Measurements from ENCODE around the gene CIAO3.

Gene CIAO3

GRCh38 chr16:734208-734980 is 6.4 kb downstream of the CIAO3 start:
- DNase-seq, result no peak

GRCh38 chr16:733382-734207 is 7.2 kb downstream of the CIAO3 start:
- no peak for DNase-seq

GRCh38 chr16:732936-733335 is 7.9 kb downstream of the CIAO3 start:
- no peak for DNase-seq

DNA sequence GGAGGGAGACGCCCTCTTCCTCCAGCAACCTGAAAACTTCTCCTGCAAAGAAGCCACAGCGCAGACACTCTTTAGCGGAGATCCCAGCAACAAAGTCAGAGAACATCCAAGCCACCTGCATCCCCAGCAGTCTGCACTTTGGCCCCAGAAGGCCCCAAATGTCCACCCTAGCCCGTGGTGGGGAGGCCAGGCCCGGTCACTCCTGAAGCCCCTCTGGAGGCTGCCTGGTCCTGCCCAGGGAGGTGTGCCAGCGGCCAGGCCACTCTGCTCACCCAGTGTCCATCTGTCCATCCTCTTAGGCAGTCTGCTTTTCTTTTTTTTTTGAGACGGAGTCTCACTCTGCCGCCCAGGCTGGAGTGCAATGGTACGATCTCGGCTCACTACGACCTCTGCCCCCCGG is 8.5 kb downstream of the CIAO3 start:
- no peak for DNase-seq

- DNase-seq, result no peak
Measured at GRCh38 chr16:730666-731509, 9.9 kb downstream of the CIAO3 start.

GRCh38 chr16:729768-730665 is 10.8 kb downstream of the CIAO3 start:
- DNase-seq, result no peak

DNA sequence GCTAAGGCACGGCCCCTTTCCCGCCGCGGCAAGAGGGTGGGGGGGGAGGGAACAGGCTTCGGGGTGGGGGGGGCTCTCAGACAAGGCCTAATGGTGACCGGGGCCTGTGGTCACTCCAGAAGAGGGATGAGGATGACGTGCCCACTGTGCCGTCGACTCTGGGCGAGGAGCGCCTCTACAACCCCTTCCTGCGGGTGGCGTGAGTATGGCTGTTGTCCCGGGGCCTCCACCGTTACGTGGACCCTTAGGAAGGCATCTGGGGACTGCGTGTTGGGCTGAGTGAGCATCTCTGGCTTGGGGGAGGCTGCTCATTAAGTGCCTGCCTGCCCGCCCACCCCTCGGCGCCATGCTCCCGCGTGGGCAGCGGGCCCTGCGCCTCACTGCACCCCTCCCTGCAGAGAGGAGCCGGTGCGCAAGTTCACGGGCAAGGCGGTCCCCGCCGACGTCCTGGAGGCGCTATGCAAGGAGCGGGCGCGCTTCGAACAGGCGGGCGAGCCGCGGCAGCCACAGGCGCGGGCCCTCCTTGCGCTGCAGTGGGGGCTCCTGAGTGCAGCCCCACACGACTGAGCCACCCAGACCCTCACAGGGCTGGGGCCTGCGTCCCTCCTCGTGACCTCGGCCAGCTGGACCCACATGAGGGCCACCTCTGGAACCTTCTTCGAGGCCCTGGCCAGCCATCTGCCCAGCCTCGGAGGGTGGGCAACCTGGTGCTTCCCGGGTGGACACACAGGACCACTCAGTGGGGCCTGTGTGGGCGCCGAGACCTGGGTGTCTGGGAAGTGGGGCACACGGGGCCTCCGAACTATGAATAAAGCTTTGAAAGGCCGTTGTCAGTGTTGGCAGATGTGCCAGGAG is 11.7 kb downstream of the CIAO3 start:
- DNase-seq, result no peak

GRCh38 chr16:728131-728889 is 12.5 kb downstream of the CIAO3 start:
- no peak for DNase-seq

DNA sequence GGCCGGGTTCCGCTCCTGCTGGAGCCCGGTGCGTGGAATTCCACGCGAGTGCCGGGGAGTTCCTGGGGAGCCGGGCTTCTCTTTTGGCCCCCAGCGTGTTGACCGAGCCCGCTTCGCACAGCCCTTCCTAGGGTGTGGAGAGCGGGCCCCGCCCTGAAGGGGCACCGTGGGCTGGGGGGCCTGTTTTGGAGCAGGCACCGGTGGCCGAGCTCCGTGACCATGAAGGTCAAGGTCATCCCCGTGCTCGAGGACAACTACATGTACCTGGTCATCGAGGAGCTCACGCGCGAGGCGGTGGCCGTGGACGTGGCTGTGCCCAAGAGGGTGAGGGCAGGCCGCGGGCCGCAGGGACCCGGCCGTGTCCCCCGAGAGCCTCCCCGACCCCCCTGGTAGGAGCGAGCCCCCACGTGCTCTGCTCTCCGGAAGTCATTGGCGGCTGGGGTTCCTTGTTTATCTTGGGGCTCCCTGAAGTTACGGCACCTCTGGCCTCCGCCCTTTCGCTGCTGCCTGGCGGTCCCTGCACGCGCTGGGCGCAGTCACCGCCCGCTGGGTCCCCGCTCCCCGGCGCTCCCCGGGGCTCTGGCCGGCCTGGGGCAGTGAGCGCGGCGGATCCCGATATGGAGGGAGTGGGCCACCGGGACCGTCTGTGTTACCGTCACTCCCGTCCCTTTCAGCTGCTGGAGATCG is 13.4 kb downstream of the CIAO3 start:
- DNase-seq, result no peak

- DNase-seq, result no peak
Measured at GRCh38 chr16:726438-727290, 14.1 kb downstream of the CIAO3 start, which contains the start of the genes CCDC78 and HAGHL. TSS of gene CCDC78 (minus strand) at chr16:726443. CDS start at chr16:726367, 76 bp downstream. TSS of gene HAGHL (plus strand) at chr16:727106. CDS start at chr16:727510, 404 bp downstream.

- no peak for DNase-seq
Measured at GRCh38 chr16:726188-726437, 14.7 kb downstream of the CIAO3 start.

GRCh38 chr16:725463-726187 is 15.2 kb downstream of the CIAO3 start:
- DNase-seq, result no peak

- DNase-seq, result no peak
Measured at GRCh38 chr16:725041-725376, 15.8 kb downstream of the CIAO3 start.

GRCh38 chr16:724188-725040 is 16.4 kb downstream of the CIAO3 start:
- no peak for DNase-seq

GRCh38 chr16:723695-724094 is 17.1 kb downstream of the CIAO3 start:
- DNase-seq, result no peak

DNA sequence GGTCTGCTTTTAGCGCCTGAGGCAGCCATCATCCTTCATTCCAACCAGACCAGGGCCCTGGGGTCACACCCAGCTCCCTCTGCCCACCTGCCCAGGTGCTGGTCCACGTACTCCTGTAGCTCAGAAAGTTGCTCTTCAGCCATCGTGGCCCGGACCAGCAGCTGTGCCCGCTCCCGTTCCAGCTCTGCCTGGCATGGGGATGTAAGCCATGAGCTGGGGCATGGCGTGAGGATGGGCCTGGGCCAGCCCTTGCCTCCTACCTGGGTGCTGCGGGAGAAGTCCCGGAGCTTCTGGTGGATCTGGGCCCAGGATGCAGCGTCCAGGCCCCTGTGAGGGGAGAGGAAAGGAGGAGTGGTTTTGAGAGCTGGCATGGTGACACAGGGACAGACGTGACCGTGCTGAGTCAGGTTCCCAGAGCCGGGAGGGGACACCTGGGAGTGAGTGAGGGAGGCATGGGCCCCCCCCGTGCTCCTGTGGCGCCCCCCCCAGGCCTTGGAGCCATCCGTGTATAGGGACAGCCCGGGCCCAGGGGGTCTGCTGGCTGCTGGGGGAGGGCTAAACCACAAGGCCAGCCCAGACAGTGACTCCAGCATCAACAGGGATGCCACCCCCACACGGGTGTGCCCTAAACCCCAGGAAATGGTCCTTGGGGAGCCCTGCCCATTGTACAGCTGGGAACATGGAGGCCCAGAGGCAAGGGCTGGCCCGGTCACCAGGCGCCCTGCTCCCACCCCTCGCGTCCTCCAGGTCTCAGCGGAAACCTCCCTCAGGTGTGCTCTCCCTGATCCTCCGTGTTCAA is 17.8 kb downstream of the CIAO3 start:
- DNase-seq, result no peak

Measured in SHP77 treated with DMSO at 0.1 percent for 48 hours (cell line).